Right kidney (tissue), 1 donor: ENCODE measurements around the gene SPG7.

Source experiments
- DNase-seq: peaks from one replicate; pipeline ENCODE4 v3.0.0-alpha.2; 2016

Gene SPG7

GRCh38 chr16:89600956-89601355, 92.8 kb downstream of the SPG7 start:
- peak; percentile 1 for DNase-seq

- no peak for DNase-seq
These were observed 93.7 kb downstream of the SPG7 start for GRCh38 chr16:89601906-89602272.

- peak; percentile 75 for DNase-seq
These were observed 94.2 kb downstream of the SPG7 start for GRCh38 chr16:89602273-89602951.

- no peak for DNase-seq
These were observed 94.9 kb downstream of the SPG7 start for GRCh38 chr16:89602952-89603590.

GRCh38 chr16:89604764-89605163, 96.6 kb downstream of the SPG7 start:
- DNase-seq: no peak

GRCh38 chr16:89605186-89605970, 97.2 kb downstream of the SPG7 start:
- DNase-seq: no peak

GRCh38 chr16:89606006-89606405, 97.8 kb downstream of the SPG7 start:
- no peak for DNase-seq
